OCI-LY7 (cell line): ENCODE results near the gene NUTM2B.
"Not testable (repeated sequence)": the region's sequence is repeated elsewhere in the genome, so short reads cannot be mapped to it uniquely, and the experiment has no call there.

Source experiments
- CTCF ChIP-seq: fragments of 200-600 bp; sonication (generic); conservative IDR thresholded peaks from 2 replicates; pipeline ENCODE4 v1.5.1; 2014; ENCODE audit warnings: mild to moderate bottlenecking, antibody characterized with exemption, low read length, moderate library complexity, mixed read lengths
- EZH2phosphoT487 ChIP-seq: fragments of 200-600 bp; sonication (generic); IDR thresholded peaks from 2 replicates; pipeline ENCODE4 v1.6.1; 2018; ENCODE audit warnings: low read depth, borderline replicate concordance, mild to moderate bottlenecking, mixed run types, antibody characterized with exemption, low read length, moderate library complexity, mixed read lengths

GRCh38 chr10:79716917-79717579 lies 14.0 kb downstream of the NUTM2B start:
- not testable (repeated sequence) for TF ChIP-seq CTCF, EZH2phosphoT487
